Measurements from ENCODE around the gene PTPRS. TPM values are rescaled to one million over a fixed set of nuclear protein-coding genes. Genes with fewer than 3 reads are reported as not detected.
"Not testable (repeated sequence)": the region's sequence is repeated elsewhere in the genome, so short reads cannot be mapped to it uniquely, and the experiment has no call there.

The PTPRS gene
- total RNA-seq, 1 donor from 2014 or later, result 7.3 TPM

DNA sequence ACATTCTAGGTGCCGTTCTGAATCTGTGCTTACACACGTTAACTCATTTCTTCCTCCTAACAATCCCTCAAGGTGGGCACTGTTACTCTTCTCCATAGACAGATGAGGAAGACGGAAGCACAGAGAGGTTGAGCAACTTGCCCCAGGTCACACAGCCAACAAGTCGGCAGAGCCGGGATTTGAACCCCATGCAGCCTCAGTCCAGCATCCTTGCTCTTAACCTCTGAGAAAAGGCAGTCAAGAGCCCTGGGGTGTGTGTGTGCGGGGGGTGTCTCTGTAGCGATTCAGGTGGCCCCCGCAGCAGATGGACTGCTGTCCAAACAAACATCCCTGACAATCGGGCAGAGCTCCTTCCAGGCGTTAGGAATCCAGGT, 6.3 kb downstream of the PTPRS start:
- no peak for ATAC-seq

DNA sequence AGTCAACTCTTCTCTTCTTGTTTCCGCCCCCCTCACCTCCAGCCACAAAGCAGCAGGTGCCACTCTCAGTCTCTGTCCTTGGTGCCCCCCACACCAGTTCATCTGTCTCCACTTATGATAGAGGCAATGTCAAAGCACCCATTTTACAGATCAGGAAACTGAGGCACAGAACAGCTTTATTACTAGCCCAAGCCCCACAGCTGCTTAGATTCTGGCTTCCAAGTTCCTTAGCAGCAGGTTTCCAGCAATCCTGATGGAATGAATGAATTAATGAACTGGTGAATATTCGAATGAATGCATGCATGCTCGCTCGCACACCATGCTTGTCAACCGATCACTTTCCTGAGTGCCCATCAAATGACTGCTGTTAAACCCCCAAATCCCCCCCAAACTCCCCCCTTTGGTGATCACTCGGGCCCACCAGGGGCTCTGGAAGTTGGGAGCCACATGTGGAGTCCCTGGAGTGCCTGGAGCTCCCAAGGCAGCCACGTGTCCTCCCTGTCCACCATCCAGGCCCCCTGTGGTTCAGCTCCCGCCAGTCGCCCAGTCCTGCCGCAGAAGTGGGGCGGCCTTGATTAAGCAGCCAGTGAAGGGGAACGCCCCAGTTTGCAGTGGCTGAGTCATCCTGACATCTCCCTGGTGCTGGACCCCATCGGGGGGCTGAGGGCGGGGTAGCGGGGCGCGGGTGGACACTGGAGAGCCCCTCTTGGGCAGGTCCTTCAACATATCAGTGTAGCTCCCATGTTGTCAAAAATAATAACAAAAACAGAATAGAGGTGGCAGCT, 6.8 kb downstream of the PTPRS start:
- DNase-seq (ENCODE audit: low spot score) (no peak), ATAC-seq (no peak)

More for the DNA sequence above, 6.3 kb downstream of the PTPRS start:
- no peak for DNase-seq (ENCODE audit: low spot score)

DNA sequence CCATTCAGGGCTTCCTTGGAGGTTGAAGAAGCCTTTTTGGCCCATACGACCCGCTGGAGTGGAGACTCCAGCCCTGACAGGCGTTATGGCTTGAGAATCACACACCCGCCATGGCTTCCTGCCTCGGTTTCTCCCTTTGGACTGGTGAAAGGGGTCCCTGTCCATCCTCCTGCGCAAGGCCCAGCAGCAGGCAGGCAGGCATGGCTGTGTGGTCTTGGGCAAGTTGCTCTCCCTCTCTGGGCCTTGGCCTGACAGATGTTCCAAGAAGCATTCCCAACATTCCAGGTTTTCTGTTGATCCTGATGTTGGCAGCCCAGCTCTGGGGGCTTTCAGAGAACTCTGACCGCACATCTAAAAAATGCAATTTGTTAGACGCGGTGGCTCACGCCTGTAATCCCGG, 8.1 kb downstream of the PTPRS start:
- ATAC-seq (no peak), DNase-seq (ENCODE audit: low spot score) (no peak)

DNA sequence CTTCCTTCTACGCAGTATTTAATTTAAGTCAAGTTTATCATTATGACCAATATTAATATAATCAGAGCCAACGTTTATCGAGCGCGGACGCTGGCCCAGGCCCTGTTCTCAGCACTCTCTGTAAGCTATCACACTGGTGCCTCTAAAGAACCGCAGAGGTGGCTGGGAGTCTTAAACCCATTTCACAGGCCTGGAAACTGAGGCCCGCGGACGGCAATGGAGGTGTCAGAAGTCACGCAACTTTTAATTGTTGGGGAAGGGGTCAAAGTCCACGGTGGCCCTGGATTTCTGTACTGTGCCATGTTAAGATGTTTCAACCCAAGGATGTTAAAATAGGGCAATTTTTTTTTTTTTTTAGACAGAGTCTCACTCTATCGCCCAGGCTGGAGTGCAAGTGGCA, 8.8 kb downstream of the PTPRS start:
- no peak for DNase-seq (ENCODE audit: low spot score)
- ATAC-seq, result no peak

DNA sequence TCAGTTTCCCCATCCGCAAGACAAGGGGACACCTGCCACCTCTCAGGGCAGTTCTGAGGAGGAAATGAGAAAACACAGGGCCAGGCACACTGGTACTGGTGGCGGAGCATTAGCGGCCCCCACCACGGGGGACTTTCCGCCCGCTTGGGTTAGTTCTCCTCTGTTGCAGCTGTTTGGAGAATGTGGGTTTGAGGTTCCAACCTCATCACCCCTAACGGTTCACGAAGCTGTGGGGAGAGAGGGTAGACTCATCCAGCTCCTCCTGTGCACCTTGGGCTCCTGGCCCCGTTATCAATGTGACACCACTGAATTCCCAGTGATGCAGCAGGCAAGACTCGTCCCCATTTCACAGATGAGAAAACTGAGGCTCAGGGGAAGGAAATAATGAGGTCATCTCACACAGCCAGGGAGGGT, 10.3 kb downstream of the PTPRS start:
- no peak for ATAC-seq
- no peak for DNase-seq (ENCODE audit: low spot score)

DNA sequence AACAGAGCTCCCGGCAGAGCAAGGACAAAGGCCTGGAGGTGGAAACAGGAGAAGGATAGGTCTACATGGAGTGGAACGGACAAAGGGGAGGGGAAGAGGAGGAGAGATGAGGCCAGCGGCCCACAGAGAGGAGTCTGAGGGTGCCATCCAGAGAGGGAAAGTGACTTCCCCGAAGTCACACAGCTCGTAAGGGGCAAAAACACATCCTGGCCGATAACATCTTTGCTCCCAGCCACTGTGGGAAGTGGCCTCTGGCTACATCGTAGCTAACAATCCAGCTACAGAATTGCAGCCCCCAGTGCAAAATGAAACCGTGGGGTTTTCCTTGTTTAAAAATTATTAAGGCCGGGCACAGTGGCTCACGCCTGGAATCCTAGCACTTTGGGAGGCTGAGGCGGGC, 11.5 kb downstream of the PTPRS start:
- no peak for DNase-seq (ENCODE audit: low spot score)
- no peak for ATAC-seq

DNA sequence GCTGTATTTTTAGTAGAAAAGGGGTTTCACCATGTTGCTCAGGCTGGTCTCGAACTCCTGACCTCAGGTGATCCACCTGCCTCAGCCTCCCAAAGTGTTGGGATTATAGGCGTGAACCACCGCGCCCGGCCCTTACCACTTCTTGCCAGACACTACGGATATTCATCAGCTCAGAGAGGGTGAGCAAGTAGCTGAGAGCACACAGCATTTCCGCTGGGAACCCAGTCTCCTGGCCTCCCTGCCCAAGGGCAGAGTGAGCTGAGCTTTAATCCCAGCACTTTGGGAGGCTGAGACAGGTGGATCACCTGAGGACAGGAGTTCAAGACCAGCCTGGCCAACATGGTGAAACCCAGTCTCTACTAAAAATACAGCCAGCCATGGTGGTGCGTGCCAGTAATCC, 12.2 kb downstream of the PTPRS start:
- DNase-seq (ENCODE audit: low spot score); ATAC-seq: not testable (repeated sequence)

DNA sequence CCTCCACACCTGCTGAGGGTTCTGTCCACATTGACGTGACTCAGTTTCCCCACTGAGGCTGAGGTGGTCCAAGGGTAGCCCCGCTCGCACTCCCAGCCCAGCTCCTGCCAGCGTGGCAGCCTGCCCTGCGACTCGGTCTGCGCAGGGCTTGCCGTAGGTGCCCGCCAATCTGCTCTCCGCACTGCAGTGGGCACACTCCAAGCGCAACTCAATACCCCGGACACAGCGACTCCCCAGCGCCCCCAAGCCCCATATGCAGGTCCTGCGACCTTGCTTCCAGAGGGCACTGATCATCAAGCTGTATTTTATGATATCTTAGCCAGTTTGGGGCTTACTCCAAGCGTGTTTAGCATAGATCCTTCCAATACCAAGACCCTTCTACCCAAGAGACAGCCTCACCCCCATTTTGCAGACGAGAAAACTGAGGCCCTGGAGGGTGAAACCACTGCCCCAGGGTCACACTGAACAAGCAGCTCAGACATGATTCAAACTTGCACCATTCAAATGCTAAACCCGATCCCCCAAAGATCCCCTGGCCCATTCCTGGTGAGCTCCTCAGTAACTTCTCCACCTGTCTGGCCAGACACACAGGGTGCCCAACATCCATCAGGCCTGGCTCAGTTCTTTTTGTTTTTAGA, 13.5 kb downstream of the PTPRS start:
- ATAC-seq (no peak), DNase-seq (ENCODE audit: low spot score) (no peak)

DNA sequence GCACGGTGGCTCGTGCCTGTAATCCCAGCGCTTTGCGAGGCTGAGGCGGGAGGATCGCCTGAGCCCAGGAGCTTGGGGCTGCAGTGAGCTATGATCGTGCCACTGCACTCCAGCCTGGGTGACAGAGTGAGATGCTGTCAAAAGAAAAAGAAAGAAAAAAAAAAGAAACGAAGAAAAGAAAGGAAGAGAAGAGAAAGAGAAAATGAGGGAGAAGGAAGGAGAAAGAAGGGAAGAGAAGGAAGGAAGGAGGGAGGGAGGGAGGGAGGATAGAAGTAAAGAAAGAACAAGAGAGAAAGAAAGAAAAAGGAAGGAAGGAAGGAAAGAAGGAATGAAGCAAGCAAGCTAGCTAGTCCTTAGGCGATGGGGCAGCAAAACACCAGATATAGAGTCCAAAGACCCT, 14.1 kb downstream of the PTPRS start:
- DNase-seq (ENCODE audit: low spot score), result no peak
- ATAC-seq, result no peak

DNA sequence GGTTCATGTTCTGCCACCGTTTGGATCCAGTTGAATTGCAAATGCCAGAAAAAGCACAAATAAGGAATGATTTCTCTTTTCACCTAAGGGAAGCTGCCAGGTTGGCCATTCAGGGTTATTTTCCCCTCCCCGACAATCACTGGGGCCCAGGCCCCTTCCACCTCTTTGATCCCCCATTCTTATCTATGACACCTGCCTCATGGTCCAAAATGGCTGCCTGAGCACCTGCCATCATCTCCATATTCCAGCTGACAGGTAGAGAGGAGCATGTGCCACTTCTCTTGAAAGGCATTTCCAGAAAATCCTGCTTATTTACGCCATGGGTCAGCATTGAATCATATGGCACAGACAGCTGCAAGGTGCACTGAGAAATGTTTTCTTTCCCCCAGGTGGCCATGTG, 15.7 kb downstream of the PTPRS start:
- no peak for DNase-seq (ENCODE audit: low spot score)
- no peak for ATAC-seq

DNA sequence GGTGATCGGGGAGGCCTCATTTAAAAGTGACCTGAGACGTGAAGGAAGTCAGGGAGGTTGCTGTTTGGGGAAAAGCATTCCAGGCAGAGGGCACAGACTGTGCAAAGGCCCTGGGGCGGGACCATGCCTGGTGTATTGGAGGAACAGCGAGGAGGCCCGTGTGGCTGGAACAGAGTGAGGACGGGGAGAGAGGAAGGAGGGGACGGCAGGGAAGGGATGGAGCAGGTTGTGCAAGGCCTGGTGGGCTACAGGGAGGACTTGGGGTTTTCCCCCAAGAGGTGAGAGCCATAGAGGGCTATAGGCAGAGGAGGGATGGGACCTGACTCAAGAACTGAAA, 17.2 kb downstream of the PTPRS start:
- no peak for DNase-seq (ENCODE audit: low spot score)

DNA sequence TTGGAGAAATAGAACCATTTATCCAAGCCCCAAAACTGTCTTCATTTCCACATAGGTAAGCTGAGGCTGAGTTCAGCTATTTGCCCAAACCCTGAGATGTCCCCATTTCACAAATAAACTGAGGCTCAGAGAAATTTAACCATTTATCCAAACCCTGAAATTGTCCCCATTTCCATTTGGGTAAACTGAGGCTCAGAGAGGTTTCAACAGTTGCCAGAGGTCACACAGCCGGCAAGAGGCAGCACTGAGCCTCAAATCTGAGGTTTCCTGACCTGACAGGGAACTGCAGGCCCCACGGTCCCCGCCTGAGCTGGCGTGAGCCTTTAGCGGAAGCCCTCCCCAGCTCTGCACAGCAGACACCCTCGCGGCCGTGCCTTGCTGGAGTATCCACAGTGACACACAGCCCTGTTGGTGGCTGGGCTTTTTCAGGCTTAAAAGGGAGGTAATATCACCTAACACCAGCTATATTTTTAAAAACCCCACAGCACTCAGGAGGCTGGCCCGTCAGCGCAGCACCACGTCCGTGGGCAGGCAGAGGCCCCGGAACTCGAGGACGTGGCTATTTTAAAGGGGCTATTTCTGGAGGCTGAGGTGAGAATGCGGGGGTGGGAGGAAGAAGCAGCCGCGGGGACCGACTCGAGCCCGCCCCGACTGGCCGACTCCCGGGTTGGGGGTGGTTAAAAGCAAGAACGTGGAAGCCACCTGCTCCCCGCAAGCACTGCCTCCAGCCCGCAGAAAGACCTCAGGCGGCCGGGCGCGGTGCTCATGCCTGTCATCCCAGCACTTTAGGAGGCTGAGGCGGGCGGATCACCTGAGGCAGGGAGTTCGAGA, 18.5 kb downstream of the PTPRS start:
- DNase-seq (ENCODE audit: low spot score), result no peak
- ATAC-seq, result no peak

More for the DNA sequence above, 17.2 kb downstream of the PTPRS start:
- no peak for ATAC-seq

DNA sequence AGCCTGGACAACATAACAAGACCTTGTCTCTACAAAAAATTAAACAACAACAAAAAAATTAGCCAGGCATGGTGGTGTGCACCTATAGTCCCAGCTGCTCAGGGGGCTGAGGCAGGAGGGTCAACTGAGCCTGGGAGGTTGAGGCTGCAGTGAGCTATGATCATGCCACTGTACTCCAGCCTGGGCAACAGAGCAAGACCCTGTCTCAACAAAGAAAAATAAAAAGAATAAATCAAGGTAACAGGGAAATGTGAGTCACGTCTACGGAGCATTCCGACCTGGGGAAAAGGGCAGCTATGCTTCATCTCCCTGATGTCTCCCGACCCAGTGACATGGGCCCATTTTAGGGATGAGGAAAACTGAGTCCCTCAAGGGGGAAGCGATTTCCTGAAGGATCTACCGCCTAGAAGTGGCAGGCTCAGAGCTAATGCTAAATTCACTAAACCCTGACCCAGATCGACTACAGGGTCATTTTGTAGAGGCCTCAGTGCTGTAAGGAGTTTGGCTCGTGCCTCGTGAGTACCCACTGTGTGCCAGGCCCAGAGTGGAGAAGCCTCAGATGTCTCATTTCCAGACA, 19.5 kb downstream of the PTPRS start:
- no peak for ATAC-seq

DNA sequence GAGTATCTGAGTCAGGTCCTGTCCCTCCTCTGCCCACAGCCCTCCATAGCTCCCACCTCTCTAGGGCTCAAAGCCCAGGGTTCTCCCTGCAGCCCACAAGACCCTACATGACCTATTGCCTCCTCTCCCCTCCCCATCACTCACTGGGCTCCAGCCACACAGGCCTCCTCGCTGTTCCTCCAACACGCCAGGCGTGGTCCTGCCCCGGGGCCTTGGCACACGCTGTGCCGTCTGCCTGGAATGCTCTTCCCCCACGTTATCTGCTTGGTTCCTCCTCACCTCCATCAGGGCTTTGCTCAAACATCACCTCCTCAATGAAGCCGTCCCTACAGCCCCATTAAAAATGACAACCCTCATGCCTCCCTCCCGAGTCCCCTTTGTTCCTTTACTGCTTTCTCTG, 21.1 kb downstream of the PTPRS start:
- ATAC-seq, result no peak
- DNase-seq (ENCODE audit: low spot score), result no peak

More for the DNA sequence above, 19.5 kb downstream of the PTPRS start:
- DNase-seq (ENCODE audit: low spot score), result no peak

DNA sequence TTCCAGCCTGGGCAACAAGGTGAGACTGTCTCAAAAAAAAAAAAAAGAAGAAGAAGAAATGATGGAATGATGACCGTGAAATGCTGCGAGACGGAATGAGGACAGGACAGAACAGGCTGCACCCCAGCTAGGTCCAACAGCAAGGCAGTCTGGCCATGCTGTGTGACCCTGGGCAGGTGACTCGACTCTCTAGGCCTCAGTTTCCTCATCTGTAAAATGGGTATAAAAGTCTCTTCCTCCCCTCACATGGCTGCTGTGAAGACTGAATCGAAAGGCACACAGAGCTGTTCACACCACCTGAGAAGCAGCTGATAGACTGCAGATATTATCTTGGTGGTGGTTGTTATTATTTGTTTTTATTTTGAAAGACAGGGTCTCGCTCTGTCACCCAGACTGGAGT, 22.3 kb downstream of the PTPRS start:
- DNase-seq (ENCODE audit: low spot score) (no peak), ATAC-seq (no peak)

DNA sequence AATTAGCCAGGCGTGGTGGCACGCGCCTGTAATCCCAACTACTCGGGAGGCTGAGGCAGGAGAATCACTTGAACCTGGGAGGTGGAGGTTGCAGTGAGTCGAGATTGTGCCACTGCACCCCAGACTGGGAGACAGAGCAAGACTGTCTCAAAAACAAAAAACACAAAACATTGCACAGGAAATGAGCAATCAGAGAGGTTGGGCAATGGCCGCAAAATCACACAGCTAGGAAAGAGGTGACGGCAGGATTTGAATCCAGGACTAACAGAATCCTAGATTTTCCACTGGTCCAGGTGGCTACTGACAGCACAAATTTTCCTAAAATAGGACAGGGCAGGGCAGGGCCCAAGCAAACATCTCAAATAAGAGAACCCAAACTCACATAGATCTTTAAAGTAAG, 23.3 kb downstream of the PTPRS start:
- DNase-seq (ENCODE audit: low spot score), result no peak
- no peak for ATAC-seq

DNA sequence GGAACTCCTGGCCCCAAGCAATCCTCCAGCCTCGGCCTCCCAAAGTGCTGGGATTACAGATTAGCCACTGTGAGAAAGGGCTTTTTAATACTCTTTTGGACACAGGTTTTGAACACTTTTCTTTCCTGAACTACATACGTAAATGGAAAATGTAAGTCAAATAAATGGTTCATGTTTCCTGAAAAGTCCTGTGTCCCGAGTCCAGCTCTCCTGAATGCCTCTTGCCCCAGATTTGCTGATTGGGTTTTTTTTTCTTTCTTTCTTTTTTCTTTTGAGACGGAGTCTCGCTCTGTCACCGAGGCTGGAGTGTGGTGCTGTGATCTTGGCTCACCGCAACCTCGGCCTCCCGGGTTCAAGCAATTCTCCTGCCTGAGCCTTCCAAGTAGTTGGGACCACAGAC, 24.5 kb downstream of the PTPRS start:
- ATAC-seq (no peak), DNase-seq (ENCODE audit: low spot score) (no peak)

DNA sequence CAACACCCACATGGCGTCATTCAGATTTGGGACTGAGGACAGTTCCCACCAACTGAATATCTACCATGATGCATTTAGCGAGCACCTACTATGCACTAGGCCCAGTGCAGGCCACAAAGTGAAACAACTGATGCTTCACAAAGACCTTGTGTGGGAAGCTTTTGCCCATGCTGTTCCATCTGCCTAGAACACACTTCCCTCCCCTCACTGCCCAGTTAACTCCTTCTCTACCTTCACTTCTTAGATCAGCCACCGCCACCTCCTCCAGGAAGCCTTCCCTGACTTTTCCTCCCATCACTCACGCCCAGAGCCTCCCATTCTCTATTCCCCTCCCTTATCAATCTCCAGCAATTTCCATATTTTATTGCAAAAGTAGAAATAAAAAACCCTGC, 25.7 kb downstream of the PTPRS start:
- ATAC-seq (no peak), DNase-seq (ENCODE audit: low spot score) (no peak)

DNA sequence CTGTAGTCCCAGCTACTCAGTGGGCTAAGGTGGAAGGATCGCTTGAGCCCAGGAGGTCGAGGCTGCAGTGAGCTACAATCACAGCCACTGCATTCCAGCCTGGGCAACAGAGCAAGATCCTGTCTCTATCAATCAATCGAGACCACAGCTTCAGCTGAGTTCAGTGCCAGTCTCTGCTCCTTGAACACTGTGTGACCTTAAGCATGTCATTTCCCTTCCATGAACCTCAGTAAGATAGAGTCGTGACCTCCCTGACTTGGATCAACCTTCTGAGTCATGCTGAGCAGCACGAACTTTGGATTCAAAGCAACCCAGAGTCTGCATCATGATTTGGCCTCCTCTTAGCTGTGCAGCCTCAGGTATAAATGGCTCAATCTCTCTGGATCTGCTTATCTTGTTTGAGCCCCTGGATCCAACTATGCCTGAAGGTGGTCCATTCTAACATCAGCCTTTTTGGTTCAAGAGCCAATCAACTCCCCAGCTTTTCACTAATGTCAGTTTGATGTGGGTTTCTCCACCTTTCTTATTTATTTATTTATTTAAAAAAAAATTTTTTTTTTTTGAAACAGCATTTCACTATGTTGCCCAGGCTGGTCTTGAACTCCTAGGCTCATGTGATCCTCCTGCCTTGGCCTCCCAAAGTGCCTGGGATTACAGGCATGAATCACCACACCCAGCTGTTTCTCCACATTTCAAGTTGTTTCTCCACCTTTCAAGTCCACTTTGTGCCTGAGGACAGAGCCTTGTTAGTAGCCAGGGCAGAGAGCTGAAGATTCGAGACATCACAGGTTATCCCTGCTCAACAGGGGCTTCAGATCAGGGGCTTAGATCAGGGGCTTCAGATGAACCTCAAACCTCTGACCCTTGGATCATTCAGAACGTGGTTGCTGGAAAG, 26.4 kb downstream of the PTPRS start:
- ATAC-seq (no peak), DNase-seq (ENCODE audit: low spot score) (no peak)

DNA sequence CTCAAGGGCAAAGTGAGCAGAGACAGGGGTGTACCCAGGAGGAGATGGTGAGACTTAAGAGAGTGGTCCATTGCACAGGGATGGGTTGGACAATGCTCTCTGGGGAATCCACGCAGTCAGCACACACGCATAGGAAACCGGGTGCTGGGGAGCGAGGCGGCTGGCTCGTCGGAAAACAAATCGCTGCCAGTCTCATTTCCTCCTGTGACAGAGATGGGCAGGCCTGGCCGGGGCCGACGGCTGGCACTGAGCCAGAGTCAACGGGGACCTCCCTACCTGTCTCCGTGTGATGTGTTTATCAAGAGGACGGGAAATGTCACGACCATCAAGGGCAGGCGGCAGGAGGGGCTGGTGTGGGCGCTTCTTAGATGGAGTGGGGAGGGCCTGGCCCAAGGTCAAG, 27.3 kb downstream of the PTPRS start:
- DNase-seq (ENCODE audit: low spot score) (no peak), ATAC-seq (no peak)

DNA sequence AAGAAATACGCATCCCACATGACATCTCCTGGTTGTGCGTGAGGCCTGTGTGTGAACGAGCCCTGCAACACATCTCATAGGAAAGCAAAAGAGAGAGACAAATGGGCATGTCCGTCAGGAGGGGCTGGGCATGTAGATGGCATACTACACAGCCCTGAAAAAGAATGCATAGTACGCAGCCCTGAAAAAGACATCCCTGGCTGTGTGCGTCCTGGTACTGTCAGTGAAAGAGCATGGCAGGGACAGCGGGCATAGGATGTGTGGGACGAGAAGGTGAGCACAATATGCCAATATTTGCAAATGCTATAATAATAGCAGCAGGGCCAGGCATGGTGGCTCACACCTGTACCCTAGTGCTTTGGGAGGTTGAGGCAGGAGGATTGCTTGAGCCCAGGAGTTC, 28.6 kb downstream of the PTPRS start:
- DNase-seq (ENCODE audit: low spot score) (no peak), ATAC-seq (no peak)

Data from left lobe of liver (tissue), 2 donors.